Right renal pelvis (tissue), 4 donors: ENCODE measurements around the gene MYRF. TPM values are rescaled to one million over a fixed set of nuclear protein-coding genes. Genes with fewer than 3 reads are reported as not detected.

Experiments used
- DNase-seq, 4 donors: peaks; one replicate each; pipeline ENCODE4 v3.0.0-alpha.2; 2013; ENCODE audit warnings: low read depth in 4 of 4, low spot score in 3 of 4, missing footprints in 1 of 4
- polyA plus RNA-seq, 4 donors: library from polyadenylated mRNA; unstranded; fragments of 120-200 nt; gene quantifications; one replicate each; pipeline ENCODE4 v1.2.1, GENCODE V29; 2013; ENCODE audit not compliant: insufficient read length in 4 of 4

The MYRF gene
- polyA plus RNA-seq, 4 donors, result 20.9 to 23.2 (median 21.9) TPM

DNA sequence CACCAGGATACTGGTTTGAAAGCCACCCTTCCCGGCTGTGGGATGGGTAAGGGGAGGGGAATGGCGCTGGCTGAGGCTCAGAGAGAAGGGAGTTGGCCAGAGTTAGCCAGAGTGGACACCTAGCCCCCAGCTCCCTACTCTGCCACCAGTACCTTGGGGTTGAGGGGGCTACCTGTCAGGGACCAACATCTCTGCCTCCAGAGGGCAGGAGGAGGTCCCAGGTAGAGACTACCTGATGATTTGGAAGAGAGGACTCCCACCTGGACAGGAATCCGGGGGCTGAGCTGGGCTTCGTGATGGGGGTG lies 3.7 kb downstream of the MYRF start:
- DNase-seq, result no peak

DNA sequence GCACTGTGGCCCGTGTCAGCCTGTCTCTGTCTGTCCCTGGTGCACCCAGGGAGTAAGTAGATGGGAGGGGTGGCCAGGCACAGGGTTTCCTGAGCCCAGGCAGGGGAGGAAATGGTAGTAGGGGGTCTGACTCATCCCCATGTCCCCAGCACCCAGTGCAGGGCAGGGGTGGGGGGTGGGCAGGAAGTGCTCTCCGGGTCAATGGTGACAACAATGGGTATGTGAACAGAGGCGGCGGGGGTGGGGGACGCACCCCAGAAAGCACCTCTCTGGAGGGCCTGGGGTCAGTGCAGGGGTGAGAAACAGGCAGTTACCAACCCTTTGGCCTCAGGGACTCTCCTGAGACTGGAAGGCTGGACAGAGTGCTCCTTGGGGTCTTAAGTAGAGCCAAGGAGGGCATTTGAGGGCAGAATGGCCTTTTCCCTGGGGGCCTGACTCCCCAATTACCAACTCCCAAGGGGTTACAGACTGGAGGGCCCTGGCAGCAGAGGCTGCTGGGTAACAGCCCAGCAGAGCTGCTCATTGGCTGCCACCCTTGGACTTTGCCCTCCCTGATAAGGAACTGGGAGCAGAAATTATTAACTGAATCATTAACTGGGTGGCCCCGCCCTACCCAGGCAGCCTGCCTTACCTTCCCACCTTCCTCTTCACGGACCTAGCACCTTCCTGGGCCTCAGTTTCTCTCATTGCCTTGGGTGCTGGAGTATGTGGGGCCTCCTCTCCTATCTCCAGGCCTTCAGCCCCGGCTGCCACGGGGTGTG lies 4.2 kb downstream of the MYRF start:
- DNase-seq, result no peak

GRCh38 chr11:61757213-61757862 lies 4.9 kb downstream of the MYRF start:
- DNase-seq, result no peak

DNA sequence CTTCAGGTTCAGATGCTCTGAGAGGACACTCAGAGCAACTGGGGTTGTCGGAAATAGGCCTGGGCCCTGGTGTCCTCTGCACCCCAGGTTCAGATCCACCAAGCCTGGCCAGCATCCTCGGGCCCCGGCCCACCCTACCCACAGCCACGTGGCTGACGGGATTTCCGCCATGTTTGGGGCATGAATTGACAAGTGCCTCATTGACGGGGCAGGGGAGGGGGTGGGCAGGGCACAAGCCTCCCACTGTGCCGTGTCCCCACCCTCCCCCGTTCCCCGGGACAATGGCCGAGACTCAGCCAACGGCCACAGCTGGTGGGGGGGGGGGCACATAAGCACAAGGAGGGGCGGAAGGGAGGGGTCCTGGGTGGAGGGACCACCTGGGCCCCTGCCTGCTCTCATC lies 8.5 kb downstream of the MYRF start:
- DNase-seq, result no peak

DNA sequence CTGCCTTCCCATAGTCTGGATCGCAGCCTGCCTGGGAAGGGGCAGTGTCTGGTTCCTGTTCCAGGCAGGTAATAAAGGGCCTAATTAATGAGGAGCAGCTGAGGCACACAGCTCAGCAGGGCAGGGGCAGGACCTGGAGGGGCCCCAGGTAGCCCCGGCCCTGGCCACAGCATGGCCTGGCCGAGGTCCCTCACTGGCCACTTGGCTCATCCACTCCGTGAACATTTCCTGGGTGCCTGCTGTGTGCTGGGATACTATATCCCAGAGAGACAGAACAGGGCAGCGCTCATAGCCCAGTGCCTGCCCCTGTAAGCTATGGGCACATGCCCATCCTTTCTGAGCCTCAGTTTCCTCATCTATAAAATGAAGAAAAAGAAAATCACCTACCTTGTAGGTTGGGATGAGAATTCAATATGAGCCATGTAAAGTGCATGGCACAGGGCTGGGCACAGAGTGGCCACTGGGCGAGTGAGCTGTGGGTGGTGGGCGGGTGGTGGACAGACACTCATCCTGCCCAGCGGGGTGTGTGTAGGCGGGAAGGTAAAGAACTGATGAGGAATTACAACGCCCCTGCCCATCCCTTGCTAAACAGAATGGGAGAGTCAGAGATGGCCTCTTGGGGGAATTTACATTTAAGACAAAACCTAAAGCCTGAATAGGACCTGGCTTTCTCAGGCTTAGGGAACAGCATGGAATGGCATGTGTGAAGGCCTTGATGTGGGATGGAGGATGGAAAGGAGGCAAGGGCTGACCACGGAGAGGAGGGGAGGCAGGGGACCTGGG lies 9.2 kb downstream of the MYRF start:
- no peak for DNase-seq

GRCh38 chr11:61762223-61762615 lies 9.8 kb downstream of the MYRF start:
- DNase-seq, result no peak

- DNase-seq, result no peak
These were observed 10.4 kb downstream of the MYRF start for GRCh38 chr11:61762798-61763197.

DNA sequence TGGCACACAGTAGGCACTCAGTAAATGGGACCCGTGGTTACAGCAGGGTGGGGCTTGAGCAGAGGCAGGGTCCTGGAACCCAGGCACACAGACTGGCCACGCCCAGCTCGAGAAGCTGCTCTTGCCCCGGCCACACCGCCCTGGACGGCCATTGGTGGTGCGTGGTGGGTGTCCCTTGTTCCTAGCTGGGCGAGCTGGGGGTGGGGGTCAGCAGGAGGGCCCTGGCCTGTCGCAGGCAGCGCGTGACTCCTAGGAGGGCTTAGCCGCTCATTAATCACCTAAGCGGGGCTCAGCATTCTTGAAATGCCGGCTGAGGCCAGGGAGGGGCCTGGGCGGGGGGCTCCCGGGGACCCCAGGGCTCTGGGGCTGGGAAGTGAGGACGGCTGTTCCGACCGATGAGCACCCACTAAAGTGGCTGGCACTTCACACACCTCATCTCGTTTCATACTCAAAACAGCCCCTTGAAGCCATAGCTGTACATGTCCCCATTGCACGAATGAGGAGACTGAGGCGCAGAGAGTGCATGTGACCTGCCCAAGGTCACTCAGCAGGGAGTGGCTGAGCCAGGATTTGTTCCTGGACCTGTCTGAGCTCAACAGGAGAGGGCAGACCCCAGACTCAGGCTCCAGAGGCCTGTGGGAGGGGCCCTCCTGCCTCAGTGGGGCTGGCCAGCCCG lies 11.6 kb downstream of the MYRF start:
- DNase-seq, result no peak

- DNase-seq, result no peak
These were observed 12.3 kb downstream of the MYRF start for GRCh38 chr11:61764606-61765260.

DNA sequence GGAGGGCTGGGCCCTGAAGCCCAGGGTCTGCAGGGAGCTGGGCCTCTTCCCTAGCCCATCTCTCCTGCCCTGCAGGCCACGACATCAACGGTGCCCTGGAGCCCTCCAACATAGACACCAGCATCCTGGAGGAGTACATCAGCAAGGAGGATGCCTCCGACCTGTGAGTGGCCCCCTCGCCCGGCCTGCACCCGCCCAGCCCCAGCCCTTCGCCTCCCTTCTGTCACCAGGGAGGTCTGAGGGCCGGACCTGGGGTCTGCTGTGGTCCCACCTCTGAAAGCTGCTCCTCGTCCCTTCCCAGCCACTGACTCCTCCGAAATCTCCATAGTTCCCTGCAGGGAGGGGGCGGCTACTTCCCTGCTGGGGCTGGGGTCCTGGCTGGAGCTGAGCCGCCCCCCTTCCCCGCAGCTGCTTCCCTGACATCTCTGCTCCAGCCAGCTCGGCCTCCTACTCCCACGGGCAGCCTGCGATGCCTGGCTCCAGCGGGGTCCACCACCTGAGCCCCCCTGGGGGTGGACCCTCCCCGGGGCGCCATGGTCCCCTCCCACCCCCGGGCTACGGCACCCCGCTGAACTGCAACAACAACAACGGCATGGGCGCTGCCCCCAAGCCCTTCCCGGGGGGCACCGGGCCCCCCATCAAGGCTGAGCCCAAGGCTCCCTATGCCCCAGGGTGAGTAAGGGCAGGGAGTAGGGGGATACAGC lies 13.3 kb downstream of the MYRF start:
- DNase-seq, result no peak

DNA sequence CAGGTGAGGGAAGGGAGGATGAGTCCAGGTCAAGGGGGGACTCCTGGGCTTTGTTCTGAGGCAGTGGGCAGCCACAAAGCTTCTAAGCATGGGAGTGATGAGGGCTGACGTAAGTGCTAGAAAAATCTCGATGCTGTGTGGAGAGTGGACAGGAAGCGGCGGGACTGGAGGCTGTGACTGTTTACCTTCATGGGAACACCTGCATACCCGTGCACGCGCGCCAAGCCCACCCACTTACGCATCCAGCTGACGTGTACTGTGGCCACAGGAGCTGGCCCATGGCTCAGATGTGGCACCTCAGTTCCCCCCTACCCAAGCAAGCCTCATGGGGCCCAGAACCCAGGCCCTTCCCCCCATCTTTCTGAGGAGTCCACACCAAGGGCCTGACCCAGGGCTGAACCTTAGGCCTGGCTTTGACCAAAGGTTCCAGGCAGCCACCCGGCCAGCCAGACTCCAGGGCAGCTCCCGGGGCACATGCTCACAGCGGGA lies 14.0 kb downstream of the MYRF start:
- no peak for DNase-seq

DNA sequence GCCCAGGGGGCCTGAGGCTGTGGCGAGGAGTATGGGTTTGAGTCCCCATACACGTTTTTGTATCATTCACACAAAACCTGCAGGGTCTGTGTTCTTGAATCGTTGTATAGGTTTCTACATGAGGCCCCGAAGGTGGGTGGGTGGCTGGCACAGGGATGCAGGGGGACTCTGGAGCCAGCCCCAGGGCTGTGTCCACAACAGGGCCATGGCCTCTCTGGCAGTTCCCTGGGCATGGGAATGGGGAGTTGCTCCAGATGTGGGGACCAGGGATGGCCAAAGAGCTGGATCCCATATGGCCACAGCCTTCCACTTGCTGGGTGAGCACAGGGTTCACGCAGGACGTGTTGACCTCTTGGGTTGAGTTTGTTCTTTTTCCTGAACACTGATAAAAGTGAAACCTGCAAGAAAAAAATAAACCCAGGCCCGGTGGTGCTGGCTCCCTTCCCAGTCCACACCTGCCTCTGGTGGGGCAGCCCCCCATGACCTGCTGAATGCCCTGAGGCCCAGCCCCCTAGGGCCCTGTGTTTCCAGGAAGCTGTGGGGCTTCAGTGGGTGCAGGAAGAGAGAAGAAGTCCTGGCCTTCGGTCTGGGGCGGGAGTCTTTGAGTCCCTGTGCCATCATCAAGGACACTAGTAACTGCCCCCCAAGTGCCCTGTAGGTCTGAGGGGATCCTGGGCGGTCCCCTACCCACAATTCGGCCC lies 16.1 kb downstream of the MYRF start:
- no peak for DNase-seq

DNA sequence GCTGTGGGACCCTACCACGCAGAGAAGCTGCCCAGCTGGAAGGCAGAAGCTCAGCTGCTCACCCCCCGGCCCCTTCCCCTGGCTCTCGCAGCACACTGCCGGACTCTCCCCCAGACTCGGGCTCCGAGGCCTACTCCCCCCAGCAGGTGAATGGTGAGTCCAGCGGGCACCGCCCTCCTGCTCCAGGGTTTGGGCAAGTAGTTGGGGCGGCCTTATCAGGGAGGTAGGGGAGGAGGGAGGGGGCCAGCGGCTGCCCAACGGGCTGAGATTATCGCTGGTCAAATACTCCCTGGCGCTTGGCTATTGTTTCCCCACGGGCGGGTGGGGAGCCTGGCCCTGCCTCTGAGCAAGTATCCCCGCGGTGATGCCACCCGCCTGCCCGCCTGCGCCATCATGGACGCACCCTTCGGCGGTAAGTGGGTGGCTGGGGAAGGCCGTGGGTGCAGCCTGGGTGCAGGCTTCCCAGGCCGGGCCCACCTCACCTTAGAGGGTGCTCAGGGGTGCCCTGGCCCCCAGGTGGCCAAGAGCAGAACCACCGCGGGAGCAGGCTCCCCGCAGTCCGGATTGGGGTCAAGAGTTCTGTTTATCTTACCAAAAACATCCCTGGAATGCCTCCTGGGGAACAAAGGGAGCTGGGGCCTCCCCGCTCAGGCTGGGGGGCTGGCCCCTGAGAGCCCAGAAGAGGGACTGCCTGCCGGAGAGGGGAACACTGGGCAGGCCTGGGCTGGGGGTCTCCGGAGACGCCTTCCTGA lies 16.9 kb downstream of the MYRF start:
- DNase-seq, result no peak

- DNase-seq, result no peak
These were observed 17.7 kb downstream of the MYRF start for GRCh38 chr11:61769946-61770683.

DNA sequence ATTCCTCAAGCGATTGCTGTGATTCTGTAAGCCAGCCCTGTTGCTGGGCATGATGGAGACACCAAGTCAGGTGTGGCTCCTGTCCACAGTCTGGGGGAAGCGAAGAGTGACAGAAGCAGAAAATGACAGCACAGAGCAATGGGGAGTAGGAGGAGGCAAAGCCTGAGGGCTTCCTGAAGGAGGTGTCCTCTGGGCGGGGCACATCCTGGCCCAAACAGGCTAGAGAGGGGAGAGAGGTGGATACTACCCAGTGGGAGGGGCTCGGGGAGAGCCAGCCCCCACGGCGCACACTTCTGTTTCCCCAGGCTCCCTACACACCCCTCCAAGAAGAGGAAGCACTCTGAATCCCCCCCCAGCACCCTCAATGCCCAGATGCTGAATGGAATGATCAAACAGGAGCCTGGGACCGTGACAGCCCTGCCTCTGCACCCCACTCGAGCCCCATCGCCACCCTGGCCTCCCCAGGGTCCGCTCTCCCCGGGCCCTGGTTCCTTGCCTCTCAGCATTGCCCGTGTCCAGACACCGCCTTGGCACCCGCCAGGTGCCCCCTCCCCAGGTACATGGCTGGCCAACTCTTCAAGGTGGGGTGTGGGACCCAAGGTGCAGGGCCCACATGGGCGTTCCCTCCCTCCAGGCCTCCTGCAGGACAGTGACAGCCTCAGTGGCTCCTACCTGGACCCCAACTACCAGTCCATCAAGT lies 18.9 kb downstream of the MYRF start:
- no peak for DNase-seq

DNA sequence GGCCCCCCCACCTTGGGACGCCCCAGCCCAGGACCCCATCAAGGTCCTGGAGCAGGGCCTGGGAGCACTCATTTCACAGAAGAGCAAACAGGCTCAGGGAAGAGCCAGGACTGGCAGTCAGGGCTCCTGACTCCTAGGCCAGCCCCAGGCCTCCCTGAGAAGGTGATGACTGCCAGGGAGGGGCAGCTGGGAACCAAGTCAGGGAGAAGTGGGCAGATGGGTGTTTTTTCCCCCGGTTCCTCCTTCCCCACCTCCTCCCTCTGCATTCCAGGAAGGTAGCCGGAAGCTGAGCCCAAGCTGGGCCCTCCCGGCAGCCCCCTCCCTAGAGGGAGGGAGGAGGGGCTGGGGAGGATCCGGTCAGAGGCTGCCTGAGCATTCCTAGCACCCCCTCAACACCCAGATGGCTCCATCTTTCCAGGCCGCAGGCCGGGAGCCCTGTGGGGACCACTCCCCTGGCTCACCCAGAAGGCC lies 19.6 kb downstream of the MYRF start:
- DNase-seq, result no peak

DNA sequence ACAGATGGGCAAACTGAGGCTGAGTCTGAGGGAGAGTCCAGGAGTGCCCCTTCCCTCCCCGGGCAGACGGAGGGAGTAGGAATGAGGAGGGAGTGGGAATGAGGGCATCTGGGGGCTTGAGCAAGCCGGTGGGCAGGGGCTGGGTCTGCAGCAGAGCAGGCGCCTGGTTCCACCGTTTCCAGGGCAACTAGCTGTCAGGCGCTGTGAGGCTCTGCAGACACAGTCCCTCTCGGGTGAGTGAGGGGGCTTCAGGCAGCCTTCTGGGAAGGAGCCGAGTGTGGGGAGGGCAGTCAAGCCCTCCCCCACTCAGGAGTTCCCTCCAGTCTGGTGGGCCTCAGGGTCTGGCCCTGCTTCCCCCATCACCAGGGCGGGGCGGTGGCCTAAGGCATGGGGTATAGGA lies 20.9 kb downstream of the MYRF start:
- no peak for DNase-seq
